AG09309 (cell line): ENCODE results near the gene HPD.
"Not testable (repeated sequence)": the region's sequence is repeated elsewhere in the genome, so short reads cannot be mapped to it uniquely, and the experiment has no call there.

Experiments used
- DNase-seq: peaks from one replicate; pipeline ENCODE4 v3.0.0-alpha.2; 2010; ENCODE audit warnings: low read depth
- H3K4me3 ChIP-seq: 2 replicates; pipeline ENCODE4 v1.5.1; 2011; ENCODE audit warnings: mild to moderate bottlenecking, low read depth, low read length, moderate library complexity; ENCODE audit not compliant: control insufficient read depth
- CTCF ChIP-seq: IDR thresholded peaks from 2 replicates; pipeline ENCODE4 v1.5.1; 2011; ENCODE audit warnings: mild to moderate bottlenecking, low read depth, low read length, inconsistent platforms; ENCODE audit not compliant: insufficient read depth, control insufficient read depth; ENCODE audit errors: missing control alignments

Gene HPD

GRCh38 chr12:121866331-121866730, 7.7 kb upstream of the HPD start:
- DNase-seq: no peak
- no peak for TF ChIP-seq CTCF
- H3K4me3 ChIP-seq: no peak overlapping the region

GRCh38 chr12:121861636-121862254, 3.1 kb upstream of the HPD start:
- TF ChIP-seq CTCF: no peak
- H3K4me3 ChIP-seq: no peak overlapping the region; the same call in 1 of the 2 replicates
- no peak for DNase-seq

GRCh38 chr12:121860699-121861098, 2.0 kb upstream of the HPD start:
- H3K4me3 ChIP-seq, DNase-seq: not testable (repeated sequence)

- DNase-seq: no peak
- H3K4me3 ChIP-seq: no peak overlapping the region
- TF ChIP-seq CTCF: no peak
Observed at GRCh38 chr12:121860257-121860656, 1.6 kb upstream of the HPD start.

- no peak for DNase-seq
- TF ChIP-seq CTCF: no peak
Observed at GRCh38 chr12:121858318-121858661, 369 bp downstream of the HPD start.

GRCh38 chr12:121857322-121858246, 1.1 kb downstream of the HPD start:
- no peak for DNase-seq
- no peak for TF ChIP-seq CTCF
- no peak overlapping the region for H3K4me3 ChIP-seq

More at GRCh38 chr12:121858318-121858661, 369 bp downstream of the HPD start:
- no peak overlapping the region for H3K4me3 ChIP-seq

GRCh38 chr12:121852392-121852791, 6.3 kb downstream of the HPD start:
- DNase-seq, H3K4me3 ChIP-seq: not testable (repeated sequence)

- H3K4me3 ChIP-seq: no peak overlapping the region
- TF ChIP-seq CTCF: no peak
- no peak for DNase-seq
Observed at GRCh38 chr12:121849665-121850064, 9.0 kb downstream of the HPD start.
